Measurements from ENCODE around the gene NTNG2. TPM values are rescaled to one million over a fixed set of nuclear protein-coding genes. Genes with fewer than 3 reads are reported as not detected.

NTNG2 gene
- total and polyA plus RNA-seq, 2 donors (not counting 3 experiments of a cell fraction or from before 2014, with no cell fraction given), result 0.08 to 0.88 TPM

DNA sequence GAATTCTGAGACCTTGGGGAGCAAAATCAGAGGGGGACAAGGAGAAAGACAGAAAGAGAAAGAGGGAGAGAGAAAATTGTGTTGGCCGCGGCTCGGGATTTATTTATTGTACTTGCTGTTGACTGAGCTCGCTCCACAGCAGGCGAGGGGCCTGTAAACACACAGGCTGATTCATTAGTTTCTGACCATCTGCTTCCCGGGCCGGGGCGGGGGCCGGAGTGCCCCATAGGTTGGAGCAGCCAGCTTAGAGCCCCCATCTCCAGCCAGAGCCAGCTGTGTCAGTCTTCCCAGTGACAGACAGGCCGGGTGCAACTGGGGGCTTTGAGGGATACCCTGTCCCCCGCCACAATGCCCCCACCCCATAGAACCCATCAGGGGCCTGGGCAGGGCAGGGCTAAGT is 30.9 kb downstream of the NTNG2 start:
- dilution Hi-C loops (cut with MboI; ENCODE audit: extremely low pct_ligation_motif_present, low sequenced_read_pairs), result no loop called here

More for the DNA sequence above, 30.9 kb downstream of the NTNG2 start:
- FAIRE-seq, result peak; percentile 54
- peak; percentile 47 for DNase-seq (ENCODE audit: low read depth, low spot score)
- H3K4me1 ChIP-seq (ENCODE audit: control insufficient read depth, extremely low read depth, insufficient read depth, low read length), result peaks cover 6% of the 10 kb centered on the region
- CTCF ChIA-PET, result interaction anchor here (0.9 to 6.1 kb wide), 5 partner anchors 10 to 66 kb away, joined by 3 to 54 read pairs (median 4); no protein-coding TSS in a partner anchor
- peaks cover 14% of the 10 kb centered on the region in 2 experiments for H3K27me3 ChIP-seq (ENCODE audit: control insufficient read depth in 2 of 2, insufficient read depth in 2 of 2, low read length in 2 of 2)
- H4K20me1 ChIP-seq (replicated peaks; ENCODE audit: control insufficient read depth, extremely low read depth, insufficient read depth, low read length), result no peaks in the 10 kb centered on the region
- H3K27ac ChIP-seq (ENCODE audit: insufficient read depth, low read depth, low read length), result no peak overlapping the region
- H3K4me3 ChIP-seq (replicated peaks in 1 of 3; ENCODE audit: insufficient read depth in 1 of 3, low read depth in 1 of 3, low read length in 3 of 3), result no peak overlapping the region
- H3K4me2 ChIP-seq (ENCODE audit: insufficient read depth, low read length), result no peak overlapping the region
- intact Hi-C loops (cut with micrococcal nuclease), result no loop called here
- H3K9me3 ChIP-seq (replicated peaks; ENCODE audit: control insufficient read depth, insufficient read depth, low read length), result no peaks in the 10 kb centered on the region
- POLR2A ChIA-PET, result no interaction called here
- H3K79me2 ChIP-seq (ENCODE audit: control insufficient read depth, insufficient read depth, low read length), result no peaks in the 10 kb centered on the region
- TF ChIP-seq POLR2AphosphoS5 (IDR thresholded peaks at IDR 0.05; ENCODE audit: insufficient read depth, low read depth, low read length), result no peak
- TF ChIP-seq, protein P1, sequence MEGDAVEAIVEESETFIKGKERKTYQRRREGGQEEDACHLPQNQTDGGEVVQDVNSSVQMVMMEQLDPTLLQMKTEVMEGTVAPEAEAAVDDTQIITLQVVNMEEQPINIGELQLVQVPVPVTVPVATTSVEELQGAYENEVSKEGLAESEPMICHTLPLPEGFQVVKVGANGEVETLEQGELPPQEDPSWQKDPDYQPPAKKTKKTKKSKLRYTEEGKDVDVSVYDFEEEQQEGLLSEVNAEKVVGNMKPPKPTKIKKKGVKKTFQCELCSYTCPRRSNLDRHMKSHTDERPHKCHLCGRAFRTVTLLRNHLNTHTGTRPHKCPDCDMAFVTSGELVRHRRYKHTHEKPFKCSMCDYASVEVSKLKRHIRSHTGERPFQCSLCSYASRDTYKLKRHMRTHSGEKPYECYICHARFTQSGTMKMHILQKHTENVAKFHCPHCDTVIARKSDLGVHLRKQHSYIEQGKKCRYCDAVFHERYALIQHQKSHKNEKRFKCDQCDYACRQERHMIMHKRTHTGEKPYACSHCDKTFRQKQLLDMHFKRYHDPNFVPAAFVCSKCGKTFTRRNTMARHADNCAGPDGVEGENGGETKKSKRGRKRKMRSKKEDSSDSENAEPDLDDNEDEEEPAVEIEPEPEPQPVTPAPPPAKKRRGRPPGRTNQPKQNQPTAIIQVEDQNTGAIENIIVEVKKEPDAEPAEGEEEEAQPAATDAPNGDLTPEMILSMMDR (IDR thresholded peaks at IDR 0.05; ENCODE audit: extremely low read depth in 1 of 2, insufficient read depth in 1 of 2, low read depth in 1 of 2, low read length in 2 of 2), result no peak
- no peak for TF ChIP-seq FOS (IDR thresholded peaks at IDR 0.05; ENCODE audit: borderline replicate concordance, insufficient read depth, low read length)
- TF ChIP-seq MYC (IDR thresholded peaks at IDR 0.05; ENCODE audit: low read depth, low read length), result no peak
- TF ChIP-seq POLR2A (IDR thresholded peaks at IDR 0.05; ENCODE audit: low read depth, low read length), result no peak
- TF ChIP-seq GATA2 (IDR thresholded peaks at IDR 0.05; ENCODE audit: insufficient read depth, insufficient read length, low read depth, low read length), result no peak
- TF ChIP-seq JUN (IDR thresholded peaks at IDR 0.05; ENCODE audit: borderline replicate concordance, insufficient read depth, insufficient read length, low read depth), result no peak
- TF ChIP-seq, protein P2, sequence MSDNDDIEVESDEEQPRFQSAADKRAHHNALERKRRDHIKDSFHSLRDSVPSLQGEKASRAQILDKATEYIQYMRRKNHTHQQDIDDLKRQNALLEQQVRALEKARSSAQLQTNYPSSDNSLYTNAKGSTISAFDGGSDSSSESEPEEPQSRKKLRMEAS (IDR thresholded peaks at IDR 0.05; ENCODE audit: insufficient read depth, insufficient read length), result no peak
- TF ChIP-seq EZH2 (IDR thresholded peaks at IDR 0.05; ENCODE audit: borderline replicate concordance, low read depth, low read length, severe bottlenecking), result no peak
- no peak overlapping the region for H2AFZ ChIP-seq (ENCODE audit: low read depth, low read length)
- H3K9ac ChIP-seq (replicated peaks; ENCODE audit: extremely low read depth, insufficient read depth, low read length), result no peak overlapping the region
- BruUV-seq (replicated peaks), result no TSS peak
- no peaks in the 10 kb centered on the region for H3K9me1 ChIP-seq (replicated peaks; ENCODE audit: control insufficient read depth, extremely low read depth, insufficient read depth, low read length)
- no peaks in the 10 kb centered on the region for H3K36me3 ChIP-seq (ENCODE audit: control insufficient read depth in 2 of 2, extremely low read depth in 1 of 2, insufficient read depth in 2 of 2, low read length in 2 of 2)
